HCT116 (cell line): ENCODE measurements around the gene ALOXE3. TPM values are rescaled to one million over a fixed set of nuclear protein-coding genes. Genes with fewer than 3 reads are reported as not detected.

ENCODE experiments used
- ATAC-seq: fragments of 200-7000 bp; cut with Tn5 transposase; 2 replicates; pipeline ENCODE4 v1.9.1; 2020; ENCODE audit warnings: mild to moderate bottlenecking, moderate library complexity
- BruUV-seq: library from RNA; stranded (reverse); fragments of 400-500 nt; replicated peaks from 2 replicates; lab custom pipeline; 2021; lab: Mats Ljungman, UMichigan
- CTCF ChIA-PET: fragments of 300-600 bp; sonication (Branson Sonifier 250); formaldehyde crosslinking; loops from one replicate; lab custom pipeline; 2021; ENCODE audit warnings: antibody characterized with exemption; lab: Charles Lee
- POLR2A ChIA-PET: fragments of 300-600, 350-600 bp; sonication (Branson Sonifier 250); formaldehyde crosslinking; loops from one replicate; lab custom pipeline; 2021; ENCODE audit warnings: antibody characterized with exemption; lab: Charles Lee
- RAD21 ChIA-PET, 2 experiments: fragments of 300-600 bp; sonication (Branson Sonifier 250); formaldehyde crosslinking; loops; one replicate each; lab custom pipeline; 2023; ENCODE audit warnings: low total read pairs in 2 of 2; ENCODE audit not compliant: uncharacterized antibody in 2 of 2, unreplicated experiment in 2 of 2, low non-redundant PET in 1 of 2; lab: Charles Lee
- DNase-seq: peaks from one replicate; pipeline ENCODE4 v3.0.0-alpha.2; 2010; ENCODE audit warnings: low read depth, low spot score
- H2AFZ ChIP-seq: fragments of 200-600 bp; shearing (Covaris generic), sonication (generic); 2 replicates; pipeline ENCODE4 v1.6.1; 2017; ENCODE audit warnings: low read depth, mixed run types, mixed read lengths, antibody characterized with exemption, low read length; ENCODE audit not compliant: poor library complexity, severe bottlenecking
- H3K27ac ChIP-seq: 2 replicates; pipeline ENCODE4 v1.5.1; 2012; ENCODE audit warnings: low read depth, low read length
- H3K27me3 ChIP-seq: fragments of 200-600 bp; sonication (generic); 2 replicates; pipeline ENCODE4 v1.6.1; 2016; ENCODE audit warnings: mixed run types, low read length, mixed read lengths; ENCODE audit not compliant: insufficient read depth
- H3K36me3 ChIP-seq, 2 experiments: fragments of 200-500 bp in 1 of 2; fragments of 200-600 bp in 1 of 2; sonication (Bioruptor generic) in 1 of 2; sonication (generic) in 1 of 2; 2 replicates each; pipeline versions ENCODE4 v1.5.1 to v1.6.1; 2014 to 2016; ENCODE audit warnings: low read length in 2 of 2, inconsistent platforms in 1 of 2, mixed read lengths in 1 of 2, mixed run types in 1 of 2; ENCODE audit not compliant: insufficient read depth in 2 of 2, control insufficient read depth in 1 of 2
- H3K4me1 ChIP-seq, 2 experiments: fragments of 200-600 bp in 1 of 2; sonication (generic) in 1 of 2; 2 replicates each; pipeline versions ENCODE4 v1.5.1 to v1.6.1; 2012 to 2017; ENCODE audit warnings: low read length in 2 of 2, inconsistent platforms in 1 of 2, mild to moderate bottlenecking in 1 of 2, mixed read lengths in 1 of 2, mixed run types in 1 of 2, moderate library complexity in 1 of 2; ENCODE audit not compliant: insufficient read depth in 2 of 2, control insufficient read depth in 1 of 2
- H3K4me2 ChIP-seq: fragments of 200-600 bp; sonication (generic); 2 replicates; pipeline ENCODE4 v1.6.1; 2017; ENCODE audit warnings: mixed run types, low read length, mixed read lengths
- H3K4me3 ChIP-seq, 2 experiments: fragments of 200-600 bp in 1 of 2; sonication (generic) in 1 of 2; replicated peaks in 1 of 2; 2 replicates each; pipeline ENCODE4 v1.5.1; 2011 to 2016; ENCODE audit warnings: low read length in 2 of 2, control low read depth in 1 of 2, low read depth in 1 of 2, mild to moderate bottlenecking in 1 of 2, mixed read lengths in 1 of 2, mixed run types in 1 of 2
- H3K79me2 ChIP-seq: fragments of 200-600 bp; sonication (generic); 2 replicates; pipeline ENCODE4 v1.6.1; 2017; ENCODE audit warnings: mild to moderate bottlenecking, mixed run types, low read length, moderate library complexity, mixed read lengths; ENCODE audit not compliant: insufficient read depth
- H3K9ac ChIP-seq: fragments of 200-600 bp; sonication (generic); 2 replicates; pipeline ENCODE4 v1.6.1; 2016; ENCODE audit warnings: low read length, mixed read lengths
- H3K9me2 ChIP-seq: fragments of 200-600 bp; sonication (generic), shearing (Covaris generic); 2 replicates; pipeline ENCODE4 v1.6.1; 2017; ENCODE audit warnings: mixed run types, mild to moderate bottlenecking, moderate library complexity; ENCODE audit not compliant: insufficient read depth
- H3K9me3 ChIP-seq, 2 experiments: fragments of 200-500 bp in 1 of 2; fragments of 200-600 bp in 1 of 2; sonication (Bioruptor generic) in 1 of 2; sonication (generic) in 1 of 2; 2 replicates each; pipeline ENCODE4 v1.6.1; 2014 to 2017; ENCODE audit warnings: low read length in 2 of 2, mixed read lengths in 2 of 2, inconsistent platforms in 1 of 2, low read depth in 1 of 2, mild to moderate bottlenecking in 1 of 2, mixed run types in 1 of 2, moderate library complexity in 1 of 2; ENCODE audit not compliant: control insufficient read depth in 1 of 2, insufficient read depth in 1 of 2
- H4K20me1 ChIP-seq: fragments of 200-600 bp; sonication (generic), shearing (Covaris generic); 2 replicates; pipeline ENCODE4 v1.6.1; 2017; ENCODE audit warnings: mixed run types, mild to moderate bottlenecking, moderate library complexity; ENCODE audit not compliant: insufficient read depth
- CEBPB ChIP-seq: IDR thresholded peaks from 2 replicates; pipeline ENCODE4 v1.6.1; 2012; ENCODE audit warnings: low read depth
- EGR1 ChIP-seq: IDR thresholded peaks from 2 replicates; pipeline ENCODE4 v1.6.1; 2012; ENCODE audit warnings: low read depth
- EZH2 ChIP-seq: fragments of 200-600 bp; sonication (generic); IDR thresholded peaks from 2 replicates; pipeline ENCODE4 v1.6.1; 2017; ENCODE audit warnings: antibody characterized with exemption, mixed run types
- EZH2phosphoT487 ChIP-seq: fragments of 200-600 bp; IDR thresholded peaks from 2 replicates; pipeline ENCODE4 v1.6.1; 2018; ENCODE audit warnings: antibody characterized with exemption, borderline replicate concordance
- FOSL1 ChIP-seq: IDR thresholded peaks from 2 replicates; pipeline ENCODE4 v1.6.1; 2012; ENCODE audit warnings: low read depth
- POLR2A ChIP-seq: IDR thresholded peaks from 2 replicates; pipeline ENCODE4 v1.7.0; 2011; ENCODE audit warnings: borderline replicate concordance; ENCODE audit not compliant: insufficient read depth, insufficient read length; ENCODE audit errors: extremely low read depth
- RAD21 ChIP-seq: IDR thresholded peaks from 2 replicates; pipeline ENCODE4 v1.6.1; 2012; ENCODE audit warnings: low read depth, mild to moderate bottlenecking
- intact Hi-C: fragments of 100-400 bp; cut with micrococcal nuclease; formaldehyde crosslinking; loops from 2 replicates; pipeline ENCODE4 v1.10.0; 2022
- total RNA-seq: library from RNA; stranded (reverse); gene quantifications from one replicate; pipeline ENCODE4 v1.2.1, GENCODE V29; 2021; ENCODE audit not compliant: unreplicated experiment
- TF ChIP-seq, protein P1 (sequence below): IDR thresholded peaks from 2 replicates; pipeline ENCODE4 v1.6.1; 2012; ENCODE audit warnings: low read depth
- TF ChIP-seq, protein P2 (sequence below): IDR thresholded peaks from 2 replicates; pipeline ENCODE4 v1.6.1; 2012
- TF ChIP-seq, protein P3 (sequence below): IDR thresholded peaks from 2 replicates; pipeline ENCODE4 v1.6.1; 2012

The ALOXE3 gene
- total RNA-seq, 1 experiment from 2014 or later: 3.5 TPM

DNA sequence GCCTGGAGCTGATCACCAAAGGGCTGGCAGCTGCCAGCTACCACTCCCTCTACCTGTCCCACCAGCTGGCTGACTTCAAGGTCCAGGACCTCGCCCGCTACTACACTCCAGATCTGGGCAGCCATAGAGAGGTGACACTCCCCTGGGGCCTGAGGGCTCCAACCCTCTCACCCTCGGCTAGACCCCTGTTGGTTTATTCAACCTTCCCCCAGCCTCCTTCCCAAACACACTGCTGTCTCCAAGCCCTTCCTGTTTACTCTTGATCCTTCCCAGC is 48.8 kb downstream of the ALOXE3 start:
- no peak overlapping the region for H3K27ac ChIP-seq
- no peaks in the 10 kb centered on the region for H3K36me3 ChIP-seq
- no TSS peak for BruUV-seq
- no peaks in the 10 kb centered on the region for H3K79me2 ChIP-seq
- no peak for ATAC-seq
- TF ChIP-seq FOSL1: no peak
- TF ChIP-seq RAD21: no peak
- TF ChIP-seq EZH2: no peak
- TF ChIP-seq EGR1: no peak
- TF ChIP-seq, protein P1, sequence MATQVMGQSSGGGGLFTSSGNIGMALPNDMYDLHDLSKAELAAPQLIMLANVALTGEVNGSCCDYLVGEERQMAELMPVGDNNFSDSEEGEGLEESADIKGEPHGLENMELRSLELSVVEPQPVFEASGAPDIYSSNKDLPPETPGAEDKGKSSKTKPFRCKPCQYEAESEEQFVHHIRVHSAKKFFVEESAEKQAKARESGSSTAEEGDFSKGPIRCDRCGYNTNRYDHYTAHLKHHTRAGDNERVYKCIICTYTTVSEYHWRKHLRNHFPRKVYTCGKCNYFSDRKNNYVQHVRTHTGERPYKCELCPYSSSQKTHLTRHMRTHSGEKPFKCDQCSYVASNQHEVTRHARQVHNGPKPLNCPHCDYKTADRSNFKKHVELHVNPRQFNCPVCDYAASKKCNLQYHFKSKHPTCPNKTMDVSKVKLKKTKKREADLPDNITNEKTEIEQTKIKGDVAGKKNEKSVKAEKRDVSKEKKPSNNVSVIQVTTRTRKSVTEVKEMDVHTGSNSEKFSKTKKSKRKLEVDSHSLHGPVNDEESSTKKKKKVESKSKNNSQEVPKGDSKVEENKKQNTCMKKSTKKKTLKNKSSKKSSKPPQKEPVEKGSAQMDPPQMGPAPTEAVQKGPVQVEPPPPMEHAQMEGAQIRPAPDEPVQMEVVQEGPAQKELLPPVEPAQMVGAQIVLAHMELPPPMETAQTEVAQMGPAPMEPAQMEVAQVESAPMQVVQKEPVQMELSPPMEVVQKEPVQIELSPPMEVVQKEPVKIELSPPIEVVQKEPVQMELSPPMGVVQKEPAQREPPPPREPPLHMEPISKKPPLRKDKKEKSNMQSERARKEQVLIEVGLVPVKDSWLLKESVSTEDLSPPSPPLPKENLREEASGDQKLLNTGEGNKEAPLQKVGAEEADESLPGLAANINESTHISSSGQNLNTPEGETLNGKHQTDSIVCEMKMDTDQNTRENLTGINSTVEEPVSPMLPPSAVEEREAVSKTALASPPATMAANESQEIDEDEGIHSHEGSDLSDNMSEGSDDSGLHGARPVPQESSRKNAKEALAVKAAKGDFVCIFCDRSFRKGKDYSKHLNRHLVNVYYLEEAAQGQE: no peak
- TF ChIP-seq, protein P2, sequence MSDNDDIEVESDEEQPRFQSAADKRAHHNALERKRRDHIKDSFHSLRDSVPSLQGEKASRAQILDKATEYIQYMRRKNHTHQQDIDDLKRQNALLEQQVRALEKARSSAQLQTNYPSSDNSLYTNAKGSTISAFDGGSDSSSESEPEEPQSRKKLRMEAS: no peak
- TF ChIP-seq, protein P3, sequence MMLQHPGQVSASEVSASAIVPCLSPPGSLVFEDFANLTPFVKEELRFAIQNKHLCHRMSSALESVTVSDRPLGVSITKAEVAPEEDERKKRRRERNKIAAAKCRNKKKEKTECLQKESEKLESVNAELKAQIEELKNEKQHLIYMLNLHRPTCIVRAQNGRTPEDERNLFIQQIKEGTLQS: no peak
- no peak for TF ChIP-seq CEBPB
- TF ChIP-seq POLR2A: no peak
- TF ChIP-seq EZH2phosphoT487: no peak
- TF ChIP-seq, all 23 proteins: peak for 0
- intact Hi-C loops: no loop called here
- no peak for DNase-seq
- RAD21 ChIA-PET: interaction anchor here in 1 of 2 experiments (1.5 kb wide), 1 partner anchor 10 kb away, joined by 4 read pairs; no protein-coding TSS in a partner anchor
- no peak overlapping the region for H3K4me3 ChIP-seq
- no peak overlapping the region for H2AFZ ChIP-seq
- no peak overlapping the region for H3K9ac ChIP-seq
- H3K9me3 ChIP-seq: no peaks in the 10 kb centered on the region
- H3K4me2 ChIP-seq: no peak overlapping the region
- POLR2A ChIA-PET: no interaction called here
- no peaks in the 10 kb centered on the region for H3K9me2 ChIP-seq
- CTCF ChIA-PET: interaction anchor here (1.1 to 2.0 kb wide), 4 partner anchors 9 to 24 kb away, joined by 3 to 12 read pairs (median 6); no protein-coding TSS in a partner anchor
- peaks cover 0 to 14% of the 10 kb centered on the region in 2 experiments; a peak in 1 of 4 replicates for H3K4me1 ChIP-seq
- H3K27me3 ChIP-seq: peaks cover 4% of the 10 kb centered on the region; the same call in 1 of the 2 replicates
- no peaks in the 10 kb centered on the region for H4K20me1 ChIP-seq
